IPS-18c (cell line): ENCODE data around the gene MAPK10.

Experiments used
- H3K4me3 ChIP-seq: 2 replicates; pipeline ENCODE4 v1.7.0; 2013; ENCODE audit warnings: low read depth, mild to moderate bottlenecking, low read length, moderate library complexity; ENCODE audit not compliant: insufficient read depth
- H3K9me3 ChIP-seq: one replicate; pipeline ENCODE4 v1.6.1; 2013; ENCODE audit warnings: mild to moderate bottlenecking, low read length, moderate library complexity; ENCODE audit not compliant: control insufficient read depth, insufficient read depth

Gene MAPK10

DNA sequence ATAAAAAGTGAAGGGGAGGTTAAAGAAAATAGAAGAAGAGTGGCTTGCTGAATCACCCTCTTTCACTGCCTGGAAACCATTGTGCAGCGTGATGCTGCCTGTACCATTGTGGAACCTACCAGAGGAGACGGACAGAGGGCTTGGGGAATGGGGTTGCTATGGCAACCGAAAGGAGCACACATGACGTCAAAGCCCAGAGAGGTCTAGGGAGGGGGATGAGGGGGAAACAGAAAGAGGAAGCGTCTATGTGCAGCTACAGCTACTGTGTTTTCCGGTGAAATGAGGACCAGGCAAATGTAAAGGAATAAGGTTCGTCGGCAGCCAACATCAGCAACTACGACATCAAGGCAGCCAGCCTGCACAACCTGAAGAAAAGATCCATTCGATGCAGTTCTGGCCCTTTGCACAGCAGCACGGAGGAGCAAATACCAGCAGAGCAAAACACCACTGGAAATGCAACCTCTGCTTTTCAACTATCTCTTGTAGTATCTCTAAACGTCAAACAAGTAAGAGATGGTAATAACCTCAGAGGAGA, at the start of gene MAPK10:
Gene MAPK10, minus strand, starts transcription at position 110 of the 535 bp plus-strand sequence.
- Histone ChIP-seq H3K4me3 (peak within 1 kb of the TSS; percentile 40; the same call in 1 of the 2 replicates), H3K9me3 (no peaks in the 10 kb centered on the region)

DNA sequence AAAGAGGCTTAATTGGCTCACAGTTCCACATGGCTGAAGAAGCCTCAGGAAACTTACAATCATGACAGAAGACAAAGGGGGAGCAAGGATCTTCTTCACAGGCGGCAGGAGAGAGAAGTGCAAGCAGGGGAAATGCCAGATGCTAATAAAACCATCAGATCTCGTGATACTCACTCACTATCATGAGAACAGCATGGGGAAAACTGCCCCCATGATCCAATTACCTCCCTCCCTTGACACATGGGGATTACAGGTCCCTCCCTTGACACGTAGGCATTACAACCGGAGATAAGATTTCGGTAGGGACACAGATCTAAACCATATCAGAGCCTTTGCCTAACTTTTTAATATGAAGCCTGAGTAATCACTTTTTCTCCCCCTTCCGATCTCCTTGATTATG, 43.7 kb upstream of the MAPK10 start:
- Histone ChIP-seq H3K4me3 (no peak overlapping the region), H3K9me3 (no peaks in the 10 kb centered on the region)

DNA sequence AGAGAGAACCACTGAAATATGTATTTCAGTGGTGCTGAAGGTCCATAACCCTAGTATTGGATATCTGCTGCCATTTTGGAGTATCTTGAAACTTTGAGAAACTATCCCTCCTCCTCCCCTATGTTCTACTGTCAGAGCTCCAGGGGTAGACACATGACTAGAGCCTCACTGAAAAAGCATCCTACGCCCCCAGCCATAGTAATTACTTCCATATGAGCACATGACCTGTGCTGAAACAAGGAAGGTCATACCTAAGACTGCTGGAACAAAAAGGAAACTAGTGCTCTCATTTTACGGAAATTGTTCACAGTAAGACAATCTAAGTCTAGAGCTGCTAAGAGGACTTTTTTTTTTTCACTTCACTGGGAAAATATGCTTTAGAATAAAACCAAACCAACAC, 42.0 kb upstream of the MAPK10 start:
- Histone ChIP-seq H3K4me3 (no peak overlapping the region), H3K9me3 (no peaks in the 10 kb centered on the region)

DNA sequence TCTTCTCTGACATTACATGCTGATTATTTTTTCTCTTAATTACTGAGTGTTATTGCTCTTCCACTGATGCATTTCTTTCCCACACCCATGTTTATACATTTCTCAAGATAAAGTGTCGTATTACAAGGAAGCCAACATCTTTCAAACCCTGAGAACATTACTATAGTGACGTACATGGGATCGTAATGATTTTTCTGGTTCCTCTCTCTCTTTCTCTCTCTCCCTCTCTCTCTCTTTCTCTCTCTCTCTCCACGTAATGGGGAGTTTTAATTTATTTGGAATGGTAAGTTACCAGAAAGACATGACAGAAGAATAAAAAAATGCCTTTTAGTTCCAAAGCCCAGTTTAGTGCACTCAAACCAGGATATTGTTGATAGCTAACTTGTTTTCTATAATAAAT, 40.4 kb upstream of the MAPK10 start:
- Histone ChIP-seq H3K9me3 (no peaks in the 10 kb centered on the region), H3K4me3 (no peak overlapping the region)

DNA sequence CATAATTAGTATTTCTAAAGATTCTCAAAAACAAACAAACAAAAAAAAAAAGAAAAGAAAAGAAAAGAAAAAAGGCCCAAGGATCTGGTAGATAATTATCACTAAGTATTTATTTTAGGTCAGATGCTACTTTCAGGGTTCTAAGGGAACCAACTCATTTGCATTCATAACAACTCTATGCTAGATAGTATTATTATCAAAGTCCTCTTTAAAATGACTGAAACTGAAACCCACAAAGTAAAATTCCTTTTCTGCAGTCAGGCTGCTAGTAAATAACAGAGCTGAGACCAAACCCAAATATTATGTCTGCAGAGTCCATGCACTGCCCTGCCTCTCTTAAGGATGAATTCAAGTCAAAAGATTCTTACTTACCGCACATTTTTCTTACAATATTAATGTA, 38.3 kb upstream of the MAPK10 start:
- Histone ChIP-seq H3K9me3 (no peaks in the 10 kb centered on the region), H3K4me3 (no peak overlapping the region)

DNA sequence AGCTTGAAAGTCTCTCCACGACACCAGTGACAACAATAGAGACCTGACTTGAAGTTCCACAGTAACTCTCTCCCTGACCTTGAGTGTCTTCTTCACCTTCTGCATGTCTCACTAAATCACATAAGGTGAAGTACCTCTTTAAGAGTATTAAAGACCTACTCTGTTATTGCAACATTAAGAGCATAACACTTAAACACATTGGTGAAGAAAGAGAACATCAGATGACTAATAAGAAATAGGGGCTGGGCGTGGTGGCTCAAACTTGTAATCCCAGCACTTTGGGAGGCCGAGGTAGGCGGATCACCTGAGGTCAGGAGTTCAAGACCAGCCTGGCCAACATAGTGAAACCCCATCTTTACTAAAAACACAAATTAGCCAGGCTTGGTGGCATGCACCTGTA, 33.9 kb upstream of the MAPK10 start:
- H3K4me3 ChIP-seq = no peak overlapping the region
- H3K9me3 ChIP-seq = no peaks in the 10 kb centered on the region

DNA sequence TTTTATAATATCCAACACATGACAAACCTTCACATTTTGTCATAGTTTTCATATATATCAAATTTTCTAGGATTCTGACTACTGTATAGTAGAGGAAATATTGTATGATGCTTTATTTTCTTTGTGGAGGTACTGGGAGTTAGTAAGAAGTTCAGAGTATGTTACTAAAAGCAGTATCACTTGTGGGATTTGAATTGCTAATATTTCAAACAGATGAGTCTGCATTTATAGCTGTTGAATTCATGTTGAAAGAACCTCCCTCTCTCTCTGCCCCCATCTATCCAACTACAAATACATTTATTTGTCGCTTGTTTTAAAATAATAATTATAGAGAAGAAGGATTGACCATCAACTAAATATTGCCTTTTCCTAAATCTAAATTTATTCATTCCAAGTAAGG, 29.8 kb upstream of the MAPK10 start:
- Histone ChIP-seq H3K4me3 (no peak overlapping the region), H3K9me3 (no peaks in the 10 kb centered on the region)

DNA sequence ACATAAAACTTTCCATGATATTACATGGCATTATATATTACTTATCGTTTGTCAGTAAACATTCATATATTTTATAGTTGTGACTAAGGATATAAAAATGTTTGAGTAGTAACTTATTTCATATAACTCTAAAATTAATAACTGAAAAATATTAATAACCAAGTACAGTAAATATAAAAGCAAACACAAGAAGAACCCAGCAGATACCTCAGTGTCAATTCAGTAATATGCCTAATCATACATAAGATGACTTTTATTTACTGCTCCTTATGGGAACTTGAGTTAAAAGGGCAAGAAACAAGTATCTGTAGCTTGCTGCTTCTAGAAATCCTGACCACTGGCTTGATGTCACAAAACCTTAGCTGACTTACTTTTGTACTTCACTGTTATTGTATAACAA, 28.4 kb upstream of the MAPK10 start:
- Histone ChIP-seq H3K4me3 (no peak overlapping the region), H3K9me3 (no peaks in the 10 kb centered on the region)

DNA sequence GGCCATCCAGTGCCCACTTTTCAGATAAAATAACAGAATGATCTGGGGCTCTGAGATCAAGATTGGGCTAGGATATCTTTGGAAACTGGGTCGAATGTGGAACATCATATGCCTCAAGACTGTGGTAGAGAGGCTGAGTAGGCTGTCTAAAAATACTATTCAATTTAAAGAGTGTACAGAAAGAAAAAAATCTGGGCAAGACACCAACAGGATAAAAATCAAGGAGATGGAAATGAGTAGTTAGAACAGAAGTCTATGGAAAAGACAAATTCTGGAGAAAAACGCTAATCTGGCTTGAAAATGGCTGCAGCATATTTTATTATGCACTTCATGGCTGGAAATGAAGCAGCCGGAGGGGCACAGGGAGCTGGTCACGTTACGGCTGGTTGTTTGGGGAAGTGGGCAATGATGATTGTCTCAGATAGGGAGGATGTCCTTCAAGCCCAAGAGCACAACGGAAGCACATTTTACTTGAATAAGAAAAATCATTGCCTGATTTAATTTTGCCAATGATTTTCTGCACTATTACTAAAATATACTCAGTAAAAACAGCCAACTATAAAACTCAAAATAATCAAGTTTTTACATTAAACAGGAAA, 27.1 kb upstream of the MAPK10 start:
- H3K9me3 ChIP-seq = no peaks in the 10 kb centered on the region

DNA sequence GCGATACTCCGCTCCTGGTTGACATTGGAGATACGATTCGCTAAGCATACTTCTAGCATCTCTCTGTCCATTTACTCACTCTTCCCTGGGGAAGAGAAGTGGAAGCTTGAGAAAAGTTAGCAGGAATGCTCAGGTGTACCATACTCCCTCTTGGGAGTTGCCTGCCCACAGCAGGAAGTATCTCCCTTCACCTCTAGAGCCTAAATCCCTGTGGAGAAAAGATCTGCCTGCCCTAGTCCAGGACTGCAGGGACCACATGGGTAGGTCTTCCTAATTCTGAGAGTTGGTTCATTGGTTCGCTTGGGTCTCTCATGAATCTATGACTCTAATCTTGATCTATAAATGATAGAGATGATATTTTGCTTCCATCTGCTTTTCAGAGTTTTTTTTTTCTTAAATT, 26.3 kb upstream of the MAPK10 start:
- no peaks in the 10 kb centered on the region for H3K9me3 ChIP-seq
- no peak overlapping the region for H3K4me3 ChIP-seq

More for the DNA sequence above, 27.1 kb upstream of the MAPK10 start:
- no peak overlapping the region for H3K4me3 ChIP-seq

GRCh38 chr4:86381431-86381830, 21.6 kb upstream of the MAPK10 start:
- Histone ChIP-seq H3K9me3 (no peaks in the 10 kb centered on the region), H3K4me3 (no peak overlapping the region)

- no peak overlapping the region for H3K4me3 ChIP-seq
- H3K9me3 ChIP-seq = no peaks in the 10 kb centered on the region
These were observed 20.4 kb upstream of the MAPK10 start for GRCh38 chr4:86380181-86380724.

DNA sequence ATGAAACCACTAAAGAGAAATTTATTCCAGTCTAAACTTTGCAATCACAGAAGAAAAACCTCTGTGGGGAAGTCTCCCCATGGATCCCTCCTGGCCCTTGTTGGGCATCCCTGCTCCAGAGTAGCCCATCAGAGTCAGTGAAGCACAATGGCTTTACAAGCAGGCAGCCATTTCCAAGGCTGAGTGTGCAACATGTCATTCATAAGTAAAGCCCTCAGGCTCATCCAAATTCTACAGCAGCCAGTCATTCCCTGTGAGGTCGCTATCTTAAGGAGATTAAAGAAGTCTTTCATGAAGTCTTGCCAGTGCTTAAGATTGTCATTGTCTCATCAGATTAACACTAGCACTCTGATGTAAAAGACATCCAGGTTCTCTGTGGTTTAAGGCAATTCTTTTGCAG, 17.0 kb upstream of the MAPK10 start:
- Histone ChIP-seq H3K9me3 (no peaks in the 10 kb centered on the region), H3K4me3 (no peak overlapping the region)

GRCh38 chr4:86368433-86368832, 8.6 kb upstream of the MAPK10 start:
- Histone ChIP-seq H3K9me3 (no peaks in the 10 kb centered on the region), H3K4me3 (no peak overlapping the region)

DNA sequence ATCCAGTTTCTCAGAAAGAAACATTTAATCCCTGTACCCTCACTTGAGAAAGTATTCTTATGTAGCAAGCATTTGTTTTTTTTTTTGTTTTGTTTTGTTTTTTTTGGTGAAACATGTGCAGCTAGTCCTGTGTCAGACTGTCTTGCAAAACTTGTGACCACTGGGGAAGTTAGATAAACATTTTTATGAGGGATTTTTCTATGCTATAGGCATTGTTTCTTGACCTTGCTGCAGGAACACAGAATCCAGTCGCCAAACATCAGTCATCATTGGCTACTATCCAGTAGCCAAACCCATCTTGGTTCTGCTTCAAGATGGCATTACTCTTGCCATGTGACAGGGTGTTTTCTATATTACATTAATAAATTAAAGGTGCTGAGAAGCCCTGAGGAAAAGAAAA, 7.7 kb upstream of the MAPK10 start:
- Histone ChIP-seq H3K9me3 (no peaks in the 10 kb centered on the region), H3K4me3 (no peak overlapping the region)

- Histone ChIP-seq H3K9me3 (no peaks in the 10 kb centered on the region), H3K4me3 (no peak overlapping the region)
These were observed 7.1 kb upstream of the MAPK10 start for GRCh38 chr4:86366920-86367319.

- no peak overlapping the region for H3K4me3 ChIP-seq
- H3K9me3 ChIP-seq = no peaks in the 10 kb centered on the region
These were observed 2.7 kb upstream of the MAPK10 start for GRCh38 chr4:86362510-86362909.

- no peaks in the 10 kb centered on the region for H3K9me3 ChIP-seq
- H3K4me3 ChIP-seq = peak overlapping the region; percentile 12; the same call in 1 of the 2 replicates
These were observed 1.6 kb downstream of the MAPK10 start for GRCh38 chr4:86358257-86358656.

DNA sequence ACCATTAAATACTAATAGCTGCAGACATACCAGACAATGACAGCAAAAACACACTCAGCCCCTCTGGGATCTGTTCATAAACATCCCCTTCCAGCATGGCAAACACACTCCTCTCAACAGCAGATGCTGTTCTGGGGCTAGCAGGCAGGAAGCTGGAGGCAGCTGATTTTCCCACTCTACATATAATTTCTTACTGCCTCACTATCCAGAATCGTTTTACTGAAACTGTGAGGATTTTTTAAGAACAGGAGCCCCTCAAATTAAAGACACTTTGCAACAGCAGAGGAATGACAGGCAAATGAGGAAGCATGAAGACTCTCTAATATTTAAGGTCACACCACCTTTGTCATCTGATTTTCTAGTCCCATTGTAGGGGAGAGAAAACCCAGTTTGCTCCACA, 2.2 kb downstream of the MAPK10 start:
- H3K4me3 ChIP-seq = no peak overlapping the region

More for the DNA sequence above, 2.2 kb downstream of the MAPK10 start:
- no peaks in the 10 kb centered on the region for H3K9me3 ChIP-seq
